Measurements from ENCODE around the gene C20orf202.

The C20orf202 gene

GRCh38 chr20:1163653-1164052, 39.6 kb upstream of the C20orf202 start:
- peaks cover 25 to 86% of the 10 kb centered on the region in 2 experiments for H3K36me3 ChIP-seq (ENCODE audit: control insufficient read depth in 2 of 2, insufficient read depth in 1 of 2, low read length in 2 of 2)
- no peaks in the 10 kb centered on the region for H3K9me3 ChIP-seq (ENCODE audit: control insufficient read depth, insufficient read depth, low read depth, low read length)
- CTCF ChIA-PET = no interaction called here
- no peak overlapping the region for H3K4me3 ChIP-seq (ENCODE audit: low read depth, low read length)
- no peak overlapping the region for H3K27ac ChIP-seq (ENCODE audit: extremely low read depth, low read depth, low read length)
- TF ChIP-seq ZNF843 (tag by site-specific recombination; IDR thresholded peaks at IDR 0.05) (no peak), ZNF776 (tag by site-specific recombination; IDR thresholded peaks at IDR 0.05; ENCODE audit: borderline replicate concordance) (no peak), ZNF155 (tag by site-specific recombination; IDR thresholded peaks at IDR 0.05) (no peak), ZNF37A (tag by site-specific recombination; IDR thresholded peaks at IDR 0.05) (no peak), ZNF221 (tag by site-specific recombination; IDR thresholded peaks at IDR 0.05; ENCODE audit: borderline replicate concordance) (no peak), ZNF777 (tag by site-specific recombination; IDR thresholded peaks at IDR 0.05; ENCODE audit: borderline replicate concordance) (no peak)
- TF ChIP-seq, protein P1, sequence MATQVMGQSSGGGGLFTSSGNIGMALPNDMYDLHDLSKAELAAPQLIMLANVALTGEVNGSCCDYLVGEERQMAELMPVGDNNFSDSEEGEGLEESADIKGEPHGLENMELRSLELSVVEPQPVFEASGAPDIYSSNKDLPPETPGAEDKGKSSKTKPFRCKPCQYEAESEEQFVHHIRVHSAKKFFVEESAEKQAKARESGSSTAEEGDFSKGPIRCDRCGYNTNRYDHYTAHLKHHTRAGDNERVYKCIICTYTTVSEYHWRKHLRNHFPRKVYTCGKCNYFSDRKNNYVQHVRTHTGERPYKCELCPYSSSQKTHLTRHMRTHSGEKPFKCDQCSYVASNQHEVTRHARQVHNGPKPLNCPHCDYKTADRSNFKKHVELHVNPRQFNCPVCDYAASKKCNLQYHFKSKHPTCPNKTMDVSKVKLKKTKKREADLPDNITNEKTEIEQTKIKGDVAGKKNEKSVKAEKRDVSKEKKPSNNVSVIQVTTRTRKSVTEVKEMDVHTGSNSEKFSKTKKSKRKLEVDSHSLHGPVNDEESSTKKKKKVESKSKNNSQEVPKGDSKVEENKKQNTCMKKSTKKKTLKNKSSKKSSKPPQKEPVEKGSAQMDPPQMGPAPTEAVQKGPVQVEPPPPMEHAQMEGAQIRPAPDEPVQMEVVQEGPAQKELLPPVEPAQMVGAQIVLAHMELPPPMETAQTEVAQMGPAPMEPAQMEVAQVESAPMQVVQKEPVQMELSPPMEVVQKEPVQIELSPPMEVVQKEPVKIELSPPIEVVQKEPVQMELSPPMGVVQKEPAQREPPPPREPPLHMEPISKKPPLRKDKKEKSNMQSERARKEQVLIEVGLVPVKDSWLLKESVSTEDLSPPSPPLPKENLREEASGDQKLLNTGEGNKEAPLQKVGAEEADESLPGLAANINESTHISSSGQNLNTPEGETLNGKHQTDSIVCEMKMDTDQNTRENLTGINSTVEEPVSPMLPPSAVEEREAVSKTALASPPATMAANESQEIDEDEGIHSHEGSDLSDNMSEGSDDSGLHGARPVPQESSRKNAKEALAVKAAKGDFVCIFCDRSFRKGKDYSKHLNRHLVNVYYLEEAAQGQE (tag by site-specific recombination; IDR thresholded peaks at IDR 0.05) = no peak
- no peaks in the 10 kb centered on the region for H3K4me1 ChIP-seq (ENCODE audit: control insufficient read depth, insufficient read depth, low read length)
- POLR2A ChIA-PET = interaction anchor here (0.5 kb wide), 1 partner anchor 480 kb away, joined by 4 read pairs; no protein-coding TSS in a partner anchor

GRCh38 chr20:1164871-1165270, 38.4 kb upstream of the C20orf202 start:
- H3K9me3 ChIP-seq (ENCODE audit: control insufficient read depth, insufficient read depth, low read depth, low read length) = no peaks in the 10 kb centered on the region
- no peak overlapping the region for H3K4me3 ChIP-seq (ENCODE audit: low read depth, low read length)
- H3K27ac ChIP-seq (ENCODE audit: extremely low read depth, low read depth, low read length) = no peak overlapping the region
- no peaks in the 10 kb centered on the region for H3K4me1 ChIP-seq (ENCODE audit: control insufficient read depth, insufficient read depth, low read length)
- no peak for TF ChIP-seq ZSCAN16 (tag by site-specific recombination; IDR thresholded peaks at IDR 0.05)
- no peak for TF ChIP-seq ZNF324 (tag by site-specific recombination; IDR thresholded peaks at IDR 0.05)
- H3K36me3 ChIP-seq (ENCODE audit: control insufficient read depth in 2 of 2, insufficient read depth in 1 of 2, low read length in 2 of 2) = peaks cover 29 to 91% of the 10 kb centered on the region in 2 experiments
- CTCF ChIA-PET = no interaction called here
- POLR2A ChIA-PET = no interaction called here

GRCh38 chr20:1165521-1165920, 37.7 kb upstream of the C20orf202 start:
- no peak overlapping the region for H3K4me3 ChIP-seq (ENCODE audit: low read depth, low read length)
- peaks cover 30 to 90% of the 10 kb centered on the region in 2 experiments for H3K36me3 ChIP-seq (ENCODE audit: control insufficient read depth in 2 of 2, insufficient read depth in 1 of 2, low read length in 2 of 2)
- ChIA-PET CTCF (interaction anchor here (0.7 kb wide), 1 partner anchor 11 kb away, joined by 3 read pairs; no protein-coding TSS in a partner anchor), POLR2A (no interaction called here)
- H3K27ac ChIP-seq (ENCODE audit: extremely low read depth, low read depth, low read length) = no peak overlapping the region
- TF ChIP-seq ZSCAN4 (tag by site-specific recombination; IDR thresholded peaks at IDR 0.05) = no peak
- no peak for TF ChIP-seq ELK4 (IDR thresholded peaks at IDR 0.05; ENCODE audit: borderline replicate concordance, low read depth, low read length)
- no peak for TF ChIP-seq RBAK (tag by site-specific recombination; IDR thresholded peaks at IDR 0.05)
- no peak for TF ChIP-seq ZNF791 (tag by site-specific recombination; IDR thresholded peaks at IDR 0.05)
- no peaks in the 10 kb centered on the region for H3K9me3 ChIP-seq (ENCODE audit: control insufficient read depth, insufficient read depth, low read depth, low read length)
- no peaks in the 10 kb centered on the region for H3K4me1 ChIP-seq (ENCODE audit: control insufficient read depth, insufficient read depth, low read length)

- CTCF ChIA-PET = interaction anchor here (0.7 kb wide), 1 partner anchor 10 kb away, joined by 3 read pairs; no protein-coding TSS in a partner anchor
- H3K27ac ChIP-seq (ENCODE audit: extremely low read depth, low read depth, low read length) = no peak overlapping the region
These were observed 37.3 kb upstream of the C20orf202 start for GRCh38 chr20:1165941-1166340.

More at GRCh38 chr20:1165941-1166340, 37.3 kb upstream of the C20orf202 start:
- no peak for TF ChIP-seq ZNF366 (tag by site-specific recombination; conservative IDR thresholded peaks at IDR 0.05)
- Histone ChIP-seq H3K4me3 (ENCODE audit: low read depth, low read length) (no peak overlapping the region), H3K4me1 (ENCODE audit: control insufficient read depth, insufficient read depth, low read length) (no peaks in the 10 kb centered on the region), H3K9me3 (ENCODE audit: control insufficient read depth, insufficient read depth, low read depth, low read length) (no peaks in the 10 kb centered on the region), H3K36me3 (ENCODE audit: control insufficient read depth in 2 of 2, insufficient read depth in 1 of 2, low read length in 2 of 2) (peaks cover 30 to 90% of the 10 kb centered on the region in 2 experiments)
- POLR2A ChIA-PET = no interaction called here

All from HEK293 (cell line).